IPS DF 6.9 (cell line): ENCODE measurements around the gene GCK.

Source experiments
- DNase-seq: peaks from one replicate; pipeline ENCODE4 v3.0.0-alpha.2; 2013; ENCODE audit warnings: low read depth, low spot score
- H3K27ac ChIP-seq: one replicate; pipeline ENCODE4 v1.5.1; 2013; ENCODE audit warnings: low read length, control low read depth
- H3K27me3 ChIP-seq: 2 replicates; pipeline ENCODE4 v1.6.1; 2013; ENCODE audit warnings: mild to moderate bottlenecking, low read length; ENCODE audit not compliant: control insufficient read depth, insufficient read depth
- H3K36me3 ChIP-seq: 2 replicates; pipeline ENCODE4 v1.6.1; 2013; ENCODE audit warnings: low read length; ENCODE audit not compliant: control insufficient read depth, insufficient read depth
- H3K4me1 ChIP-seq: 2 replicates; pipeline ENCODE4 v1.6.1; 2013; ENCODE audit warnings: low read length; ENCODE audit not compliant: control insufficient read depth, insufficient read depth
- H3K4me3 ChIP-seq: 2 replicates; pipeline ENCODE4 v1.5.1; 2013; ENCODE audit warnings: mild to moderate bottlenecking, low read length
- H3K9me3 ChIP-seq: 2 replicates; pipeline ENCODE4 v1.6.1; 2013; ENCODE audit warnings: low read length, inconsistent platforms; ENCODE audit not compliant: control insufficient read depth, insufficient read depth
- WGBS: extraction: QIAGEN DNeasy Blood & Tissue Kit; methylation state at CpG from one replicate; pipeline ENCODE4 v1.1.7; 2013; ENCODE audit warnings: mixed read lengths, missing lambda C conversion rate; ENCODE audit not compliant: insufficient read length, insufficient coverage; 5-methylcytosine and 5-hydroxymethylcytosine counted together

Gene GCK

GRCh38 chr7:44229546-44230105 lies 40.4 kb upstream of the GCK start:
- Histone ChIP-seq H3K27me3 (no peaks in the 10 kb centered on the region), H3K36me3 (no peaks in the 10 kb centered on the region), H3K4me3 (no peak overlapping the region), H3K4me1 (no peaks in the 10 kb centered on the region; the same call in 1 of the 2 replicates), H3K9me3 (no peaks in the 10 kb centered on the region), H3K27ac (no peak overlapping the region)
- WGBS: no CpG with 5 or more reads among the region's 11 CpGs
- no peak for DNase-seq

DNA sequence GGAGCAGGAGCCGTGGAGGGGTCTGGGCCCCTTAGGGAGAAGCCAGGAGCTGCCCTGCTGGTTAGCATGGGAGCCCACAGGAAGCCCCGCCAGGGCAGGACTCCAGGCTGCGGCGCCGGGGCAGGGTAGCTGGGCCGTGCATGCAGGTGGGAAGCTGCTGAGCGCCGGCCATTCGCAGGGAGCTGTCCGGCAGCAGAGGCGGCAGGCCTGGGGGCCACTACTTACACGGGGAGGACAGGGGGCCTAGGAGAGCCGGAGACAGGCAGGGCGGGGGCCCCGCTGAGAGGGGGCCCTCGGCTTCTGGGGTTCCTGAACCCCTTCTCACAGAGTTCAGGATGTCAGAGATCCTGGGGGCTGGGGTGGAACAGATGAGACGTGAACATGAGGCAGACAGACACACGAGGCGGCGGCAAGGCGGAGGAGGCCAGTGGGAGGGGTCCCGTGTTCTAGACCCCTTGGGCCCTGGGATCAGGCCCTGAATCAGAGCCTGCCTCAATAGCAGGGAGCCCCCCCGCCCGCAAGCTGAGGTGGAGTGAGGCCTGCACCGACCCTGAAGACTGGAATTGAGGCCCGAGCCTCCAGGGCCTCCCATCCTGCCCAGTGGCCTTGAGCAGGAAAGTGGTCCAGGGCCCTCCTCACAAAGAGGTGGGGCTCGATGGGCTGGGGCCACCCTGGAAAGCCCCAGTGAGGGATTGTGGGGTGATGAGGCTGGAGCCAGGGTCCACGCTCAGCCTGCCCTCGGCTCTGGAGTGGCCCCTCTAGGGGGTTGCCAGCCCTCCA lies 39.5 kb upstream of the GCK start:
- no peaks in the 10 kb centered on the region for H3K36me3 ChIP-seq
- H3K4me3 ChIP-seq: no peak overlapping the region
- DNase-seq: no peak
- H3K27me3 ChIP-seq: no peaks in the 10 kb centered on the region
- no CpG with 5 or more reads among the region's 29 CpGs for WGBS
- no peak overlapping the region for H3K27ac ChIP-seq
- H3K4me1 ChIP-seq: no peaks in the 10 kb centered on the region
- no peaks in the 10 kb centered on the region for H3K9me3 ChIP-seq

GRCh38 chr7:44227911-44228310 lies 38.7 kb upstream of the GCK start:
- no CpG with 5 or more reads among the region's 14 CpGs for WGBS
- Histone ChIP-seq H3K27me3 (no peaks in the 10 kb centered on the region), H3K4me3 (no peak overlapping the region), H3K27ac (no peak overlapping the region), H3K36me3 (no peaks in the 10 kb centered on the region), H3K4me1 (no peaks in the 10 kb centered on the region), H3K9me3 (no peaks in the 10 kb centered on the region)
- DNase-seq: no peak

DNA sequence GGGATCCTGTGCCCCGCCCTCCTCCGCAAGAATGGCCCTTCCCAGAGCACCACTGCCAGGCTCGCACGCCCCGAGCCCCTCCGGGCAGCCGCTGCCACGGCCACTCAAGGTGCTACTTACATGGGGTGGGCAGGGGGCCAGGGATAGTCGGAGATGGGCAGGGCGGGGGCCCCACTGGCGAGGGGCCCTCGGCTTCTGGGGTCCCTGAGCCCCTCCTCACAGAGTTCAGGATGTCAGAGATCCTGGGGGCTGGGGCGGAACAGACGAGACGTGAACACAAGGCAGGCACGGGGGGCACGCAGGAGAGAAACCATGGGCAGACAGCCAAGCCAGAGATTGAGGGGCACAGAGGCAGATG lies 37.1 kb upstream of the GCK start:
- no peak for DNase-seq
- Histone ChIP-seq H3K4me3 (no peak overlapping the region), H3K27me3 (no peaks in the 10 kb centered on the region), H3K9me3 (no peaks in the 10 kb centered on the region), H3K4me1 (0 out of 2 replicates have a peak, but pooled peaks cover under 1% of the 10 kb centered on the region), H3K27ac (no peak overlapping the region), H3K36me3 (no peaks in the 10 kb centered on the region)
- WGBS: no CpG with 5 or more reads among the region's 17 CpGs

DNA sequence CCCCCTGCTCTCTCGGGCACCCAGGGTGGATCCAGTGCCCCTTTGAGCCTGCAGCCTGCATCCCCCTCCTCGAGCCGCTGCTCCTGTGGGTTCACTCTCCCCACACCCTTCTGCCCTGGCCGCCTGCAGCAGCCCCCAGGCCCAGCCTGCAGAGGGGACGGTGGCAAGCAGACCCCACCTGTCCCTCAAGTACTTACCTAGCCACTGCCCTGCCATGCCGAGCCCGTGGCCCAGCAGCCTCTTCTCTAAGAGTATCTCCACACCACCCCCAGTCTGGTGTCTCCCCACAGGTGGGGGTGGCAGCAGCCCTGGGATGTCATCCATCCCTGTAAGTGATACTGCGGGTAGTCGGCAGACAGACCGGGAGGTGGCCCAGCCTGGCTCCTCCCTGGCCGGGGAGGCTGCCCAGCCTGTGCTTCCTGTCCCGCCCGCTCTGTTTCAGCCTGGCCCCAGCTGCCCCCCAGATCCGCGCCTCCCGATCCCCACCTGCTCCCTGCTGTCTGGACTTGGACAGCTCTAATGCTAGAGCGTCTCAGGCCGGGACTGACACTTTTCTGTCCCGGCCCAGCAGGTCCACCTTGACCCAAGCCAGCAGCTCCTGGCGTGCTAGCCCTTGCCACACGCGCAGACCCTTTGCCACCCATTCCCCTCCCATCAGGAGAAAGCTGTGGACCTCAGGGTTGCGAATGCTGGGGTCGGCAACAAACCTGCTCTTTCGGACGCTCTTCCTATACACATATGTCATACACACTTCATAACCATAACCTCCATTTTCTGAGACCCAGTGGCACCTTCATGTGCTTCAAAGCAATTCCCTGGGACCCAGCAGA lies 36.5 kb upstream of the GCK start:
- no CpG with 5 or more reads among the region's 26 CpGs for WGBS
- Histone ChIP-seq H3K36me3 (no peaks in the 10 kb centered on the region), H3K4me3 (no peak overlapping the region), H3K9me3 (no peaks in the 10 kb centered on the region), H3K27me3 (no peaks in the 10 kb centered on the region), H3K27ac (no peak overlapping the region), H3K4me1 (0 out of 2 replicates have a peak, but pooled peaks cover 4% of the 10 kb centered on the region)
- no peak for DNase-seq

- Histone ChIP-seq H3K4me3 (no peak overlapping the region), H3K27ac (no peak overlapping the region), H3K27me3 (no peaks in the 10 kb centered on the region), H3K9me3 (no peaks in the 10 kb centered on the region), H3K4me1 (0 out of 2 replicates have a peak, but pooled peaks cover 4% of the 10 kb centered on the region), H3K36me3 (no peaks in the 10 kb centered on the region)
- no CpG with 5 or more reads among the region's 10 CpGs for WGBS
- DNase-seq: no peak
Measured at GRCh38 chr7:44224974-44225565, 35.8 kb upstream of the GCK start.

DNA sequence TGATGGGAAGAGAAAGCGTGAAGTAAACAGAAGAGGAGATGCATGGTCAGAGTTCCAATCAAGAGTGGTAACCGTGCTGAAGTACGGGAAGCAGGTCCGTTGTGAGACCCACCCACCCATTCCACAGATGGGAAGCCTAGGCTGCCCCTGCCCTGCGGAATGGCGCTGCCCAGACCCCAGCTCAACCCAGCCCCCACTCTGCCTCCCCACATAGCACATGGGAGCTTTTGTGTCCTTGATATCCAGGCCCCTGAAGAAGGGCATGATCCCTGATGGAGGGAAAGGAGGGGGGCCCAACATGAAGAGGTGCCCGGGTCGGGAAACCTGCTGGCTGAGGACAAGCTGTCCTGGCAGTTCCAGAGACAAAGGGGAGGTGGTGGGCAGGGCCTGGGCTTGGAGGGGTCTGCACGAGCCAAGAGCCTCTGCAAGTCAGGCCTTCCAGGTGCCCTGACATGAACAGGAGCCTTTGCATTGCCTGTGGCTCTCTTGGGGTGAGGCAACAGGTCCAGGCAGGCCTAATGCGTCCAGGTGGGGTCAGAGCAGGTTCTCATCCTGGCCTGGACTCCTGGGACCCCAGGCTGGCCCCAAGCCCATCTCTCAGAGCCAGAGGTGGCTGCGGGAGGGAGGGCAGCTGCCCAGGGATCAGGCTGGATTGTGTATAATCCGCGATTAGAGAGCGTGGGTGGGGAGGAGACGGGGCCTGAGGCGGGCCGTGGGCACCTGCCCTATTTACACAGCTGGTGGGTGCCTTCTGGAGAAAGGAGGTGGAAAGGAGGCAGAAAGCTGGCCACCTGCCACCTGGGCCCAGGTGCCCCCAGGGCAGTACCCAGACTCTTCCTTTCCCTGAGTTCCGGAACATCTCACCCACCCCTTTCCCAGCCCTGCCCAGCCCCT lies 35.1 kb upstream of the GCK start:
- Histone ChIP-seq H3K9me3 (no peaks in the 10 kb centered on the region), H3K4me3 (no peak overlapping the region), H3K36me3 (no peaks in the 10 kb centered on the region), H3K27me3 (no peaks in the 10 kb centered on the region), H3K27ac (no peak overlapping the region), H3K4me1 (0 out of 2 replicates have a peak, but pooled peaks cover 4% of the 10 kb centered on the region)
- no peak for DNase-seq
- 100% methylated on average over 1 of the region's 18 CpGs for WGBS

DNA sequence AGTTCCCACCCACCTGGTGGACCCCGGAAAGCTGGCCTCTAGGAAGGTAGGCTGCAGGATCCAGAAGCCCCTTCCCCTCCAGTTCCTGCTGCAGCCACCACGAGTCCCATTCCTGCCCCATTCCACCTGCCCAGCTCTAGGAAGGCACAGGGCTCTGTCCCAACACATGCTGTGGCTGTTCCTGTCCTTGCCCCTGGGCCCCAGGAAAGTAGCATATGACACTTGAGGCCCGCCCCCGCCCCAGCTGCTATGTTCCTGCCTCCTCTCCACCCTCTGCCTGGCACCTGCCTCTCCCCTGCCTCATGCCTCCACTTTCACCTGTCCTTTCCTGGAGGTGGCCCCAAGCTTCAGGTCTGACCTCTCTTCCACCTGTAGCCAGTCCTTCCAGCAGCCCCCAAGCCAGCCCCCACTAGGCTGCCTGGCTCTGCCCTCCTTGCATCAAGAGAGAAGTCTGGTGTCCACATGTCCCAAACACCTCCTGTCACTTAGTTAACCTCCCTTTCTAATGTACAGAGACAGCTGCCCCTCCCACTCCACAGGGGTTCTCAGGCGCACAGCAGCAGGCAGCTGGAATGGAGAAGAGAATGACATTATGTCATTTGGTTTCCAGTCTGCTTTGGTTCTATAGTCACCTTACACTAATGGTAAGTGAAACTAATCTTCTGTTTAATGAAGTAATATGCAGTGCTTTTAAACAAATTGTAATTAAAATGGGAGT lies 34.3 kb upstream of the GCK start:
- H3K9me3 ChIP-seq: no peaks in the 10 kb centered on the region
- no peaks in the 10 kb centered on the region for H3K36me3 ChIP-seq
- DNase-seq: no peak
- no CpG with 5 or more reads among the region's 5 CpGs for WGBS
- no peak overlapping the region for H3K4me3 ChIP-seq
- no peak overlapping the region for H3K27ac ChIP-seq
- H3K4me1 ChIP-seq: peaks cover 5% of the 10 kb centered on the region; the same call in 1 of the 2 replicates
- no peaks in the 10 kb centered on the region for H3K27me3 ChIP-seq

DNA sequence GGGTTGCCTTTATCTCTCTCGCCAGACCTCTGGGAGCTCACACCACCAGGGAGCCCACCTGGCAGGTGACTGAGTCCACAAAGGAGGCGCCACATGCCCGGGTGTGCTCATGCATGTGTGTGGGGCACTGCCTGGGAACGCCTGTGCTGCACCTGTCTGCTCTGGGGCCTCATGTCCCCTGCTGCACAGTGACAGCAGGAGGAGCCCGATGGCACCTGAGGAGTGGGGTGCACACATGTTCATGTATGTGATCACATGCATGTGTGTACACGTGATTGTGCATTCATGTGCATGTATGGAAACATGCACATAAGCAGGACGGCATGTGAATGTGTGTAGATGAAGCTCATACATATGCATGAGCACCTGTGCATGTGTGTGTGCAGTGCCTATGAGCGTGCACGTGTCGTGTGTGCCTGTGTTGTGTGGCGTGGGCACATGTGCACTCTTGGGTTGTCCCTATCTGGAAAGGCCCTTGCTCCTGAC lies 33.6 kb upstream of the GCK start:
- Histone ChIP-seq H3K27me3 (no peaks in the 10 kb centered on the region), H3K36me3 (no peaks in the 10 kb centered on the region), H3K4me3 (no peak overlapping the region), H3K27ac (no peak overlapping the region), H3K4me1 (peaks cover 9% of the 10 kb centered on the region), H3K9me3 (no peaks in the 10 kb centered on the region)
- WGBS: no CpG with 5 or more reads among the region's 11 CpGs
- DNase-seq: no peak
